ENCODE measurements around the gene CCDC97.

The CCDC97 gene

GRCh38 chr19:41350735-41351338, 40.9 kb downstream of the CCDC97 start:
- Histone ChIP-seq H3K9me2 (replicated peaks; ENCODE audit: control insufficient read depth, low read length) (no peaks in the 10 kb centered on the region), H3K9me3 (ENCODE audit: control insufficient read depth, insufficient read depth, low read length) (no peaks in the 10 kb centered on the region), H3K4me1 (ENCODE audit: control insufficient read depth, low read length) (peaks cover 27% of the 10 kb centered on the region), H3F3A (ENCODE audit: control insufficient read depth, insufficient read depth) (no peaks in the 10 kb centered on the region; the same call in 1 of the 2 replicates), H3K79me2 (ENCODE audit: control insufficient read depth, low read length) (peaks cover 71% of the 10 kb centered on the region), H3K4me2 (ENCODE audit: low read length) (peak overlapping the region; percentile 72), H3K36me3 (ENCODE audit: control insufficient read depth, low read length) (peaks cover 61% of the 10 kb centered on the region), H4K20me1 (ENCODE audit: control insufficient read depth, insufficient read depth, low read depth, low read length) (peaks cover 19% of the 10 kb centered on the region; the same call in 1 of the 2 replicates), H3K4me3 (ENCODE audit: low read length) (peak overlapping the region; percentile 94), H3K27me3 (ENCODE audit: control insufficient read depth, low read length) (no peaks in the 10 kb centered on the region), H3K27ac (ENCODE audit: low read depth, low read length) (peak overlapping the region; percentile 73)
- TF ChIP-seq EZH2phosphoT487 (IDR thresholded peaks at IDR 0.05; ENCODE audit: borderline replicate concordance, low read length) (no peak), CTCF (IDR thresholded peaks at IDR 0.05; ENCODE audit: low read depth, low read length, poor library complexity, severe bottlenecking) (no peak)

DNA sequence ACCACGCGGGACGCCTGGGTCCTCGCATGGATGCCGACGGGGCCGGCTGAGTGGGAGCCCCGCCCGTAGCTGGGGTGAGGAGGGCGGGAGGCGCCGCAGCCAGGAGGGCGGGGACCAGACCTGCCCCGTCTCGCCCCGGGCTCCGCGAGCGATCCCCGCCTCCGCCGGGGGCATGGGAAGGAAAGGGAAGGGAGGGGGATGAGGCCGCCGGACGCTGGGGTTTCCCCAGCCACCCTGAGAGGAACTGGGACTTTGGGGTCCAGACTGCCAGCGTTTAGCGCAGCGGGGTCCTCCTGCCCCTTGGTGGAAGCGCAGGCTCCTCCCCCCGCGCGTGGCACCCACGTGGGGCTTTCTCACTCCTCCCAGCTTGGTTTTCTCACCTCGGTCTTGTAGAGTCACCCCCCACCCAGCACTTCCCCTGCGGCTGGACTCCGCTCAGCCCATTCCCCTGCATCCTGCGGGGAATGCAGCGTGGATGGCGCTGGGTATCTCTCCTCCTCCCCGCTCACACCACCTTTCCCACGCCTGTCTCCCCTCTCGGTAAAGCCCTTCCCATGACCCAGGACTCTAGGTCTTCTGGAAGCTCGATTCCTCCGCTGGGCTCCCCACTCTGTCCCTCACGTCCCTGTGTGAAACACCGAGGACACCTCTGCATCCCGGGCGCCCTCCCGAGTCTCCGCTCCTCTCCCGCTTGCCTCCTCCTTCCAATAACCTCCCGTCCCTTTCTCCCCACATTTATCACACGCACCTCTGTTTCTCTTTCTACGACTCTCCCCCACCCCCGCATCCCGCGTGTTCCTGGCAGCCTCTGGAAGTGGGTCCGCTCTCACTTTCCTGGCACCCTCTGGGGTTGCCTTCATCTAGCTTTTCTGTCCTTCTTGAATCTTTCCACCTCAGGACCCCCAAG, 41.6 kb downstream of the CCDC97 start:
- H4K20me1 ChIP-seq (ENCODE audit: control insufficient read depth, insufficient read depth, low read depth, low read length) = peaks cover 19% of the 10 kb centered on the region; the same call in 1 of the 2 replicates
- peak overlapping the region; percentile 73 for H3K27ac ChIP-seq (ENCODE audit: low read depth, low read length)
- peaks cover 63% of the 10 kb centered on the region for H3K79me2 ChIP-seq (ENCODE audit: control insufficient read depth, low read length)
- H3K27me3 ChIP-seq (ENCODE audit: control insufficient read depth, low read length) = no peaks in the 10 kb centered on the region
- H3K36me3 ChIP-seq (ENCODE audit: control insufficient read depth, low read length) = peaks cover 54% of the 10 kb centered on the region
- no peak for TF ChIP-seq CTCF (IDR thresholded peaks at IDR 0.05; ENCODE audit: low read depth, low read length, poor library complexity, severe bottlenecking)
- no peak for TF ChIP-seq EZH2phosphoT487 (IDR thresholded peaks at IDR 0.05; ENCODE audit: borderline replicate concordance, low read length)
- H3K4me2 ChIP-seq (ENCODE audit: low read length) = peak overlapping the region; percentile 72
- H3K4me1 ChIP-seq (ENCODE audit: control insufficient read depth, low read length) = peaks cover 27% of the 10 kb centered on the region
- no peaks in the 10 kb centered on the region for H3K9me2 ChIP-seq (replicated peaks; ENCODE audit: control insufficient read depth, low read length)
- no peaks in the 10 kb centered on the region for H3K9me3 ChIP-seq (ENCODE audit: control insufficient read depth, insufficient read depth, low read length)
- H3F3A ChIP-seq (ENCODE audit: control insufficient read depth, insufficient read depth) = no peaks in the 10 kb centered on the region; the same call in 1 of the 2 replicates
- peak overlapping the region; percentile 94 for H3K4me3 ChIP-seq (ENCODE audit: low read length)

GRCh38 chr19:41352279-41352608, 42.3 kb downstream of the CCDC97 start:
- Histone ChIP-seq H3K4me1 (ENCODE audit: control insufficient read depth, low read length) (peaks cover 27% of the 10 kb centered on the region), H3K9me3 (ENCODE audit: control insufficient read depth, insufficient read depth, low read length) (no peaks in the 10 kb centered on the region), H4K20me1 (ENCODE audit: control insufficient read depth, insufficient read depth, low read depth, low read length) (peaks cover 19% of the 10 kb centered on the region; the same call in 1 of the 2 replicates)

More at GRCh38 chr19:41352279-41352608, 42.3 kb downstream of the CCDC97 start:
- no peaks in the 10 kb centered on the region for H3K9me2 ChIP-seq (replicated peaks; ENCODE audit: control insufficient read depth, low read length)
- peaks cover 48% of the 10 kb centered on the region for H3K36me3 ChIP-seq (ENCODE audit: control insufficient read depth, low read length)
- peaks cover 62% of the 10 kb centered on the region for H3K79me2 ChIP-seq (ENCODE audit: control insufficient read depth, low read length)
- H3K27ac ChIP-seq (ENCODE audit: low read depth, low read length) = peak overlapping the region; percentile 73
- peak overlapping the region; percentile 94 for H3K4me3 ChIP-seq (ENCODE audit: low read length)
- no peaks in the 10 kb centered on the region for H3K27me3 ChIP-seq (ENCODE audit: control insufficient read depth, low read length)
- TF ChIP-seq CTCF (IDR thresholded peaks at IDR 0.05; ENCODE audit: low read depth, low read length, poor library complexity, severe bottlenecking) = no peak
- TF ChIP-seq EZH2phosphoT487 (IDR thresholded peaks at IDR 0.05; ENCODE audit: borderline replicate concordance, low read length) = no peak
- H3F3A ChIP-seq (ENCODE audit: control insufficient read depth, insufficient read depth) = no peaks in the 10 kb centered on the region; the same call in 1 of the 2 replicates
- peak overlapping the region; percentile 72 for H3K4me2 ChIP-seq (ENCODE audit: low read length)

Data from DOHH2 (cell line).